MM.1S (cell line): Measurements from ENCODE around the gene CYFIP1.

ENCODE experiments used
- DNase-seq: peaks from one replicate; pipeline ENCODE4 v3.0.0-alpha.2; 2015
- H2AFZ ChIP-seq: fragments of 300-600 bp; sonication (generic); 2 replicates; pipeline ENCODE4 v1.6.0; 2016; ENCODE audit warnings: antibody characterized with exemption, low read length
- H3F3A ChIP-seq: fragments of 300-600 bp; sonication (generic); 2 replicates; pipeline ENCODE4 v1.6.1; 2016; ENCODE audit warnings: mild to moderate bottlenecking, antibody characterized with exemption, low read length, moderate library complexity, mixed read lengths; ENCODE audit not compliant: insufficient read depth
- H3K27ac ChIP-seq: fragments of 300-600 bp; sonication (generic); 2 replicates; pipeline ENCODE4 v1.5.1; 2016; ENCODE audit warnings: mild to moderate bottlenecking, low read length
- H3K27me3 ChIP-seq: fragments of 300-600 bp; sonication (generic); replicated peaks from 2 replicates; pipeline ENCODE4 v1.6.0; 2016; ENCODE audit warnings: low read length; ENCODE audit not compliant: insufficient read depth
- H3K36me3 ChIP-seq: fragments of 300-600 bp; sonication (generic); replicated peaks from 2 replicates; pipeline ENCODE4 v1.6.1; 2016; ENCODE audit warnings: mild to moderate bottlenecking, low read length, mixed read lengths; ENCODE audit not compliant: insufficient read depth
- H3K4me1 ChIP-seq: fragments of 300-600 bp; sonication (generic); 2 replicates; pipeline ENCODE4 v1.6.1; 2016; ENCODE audit warnings: low read length, mixed read lengths
- H3K4me2 ChIP-seq: fragments of 300-600 bp; sonication (generic); 2 replicates; pipeline ENCODE4 v1.6.0; 2016; ENCODE audit warnings: low read depth, low read length
- H3K4me3 ChIP-seq: fragments of 300-600 bp; sonication (generic); 2 replicates; pipeline ENCODE4 v1.5.1; 2016; ENCODE audit warnings: low read length, mixed read lengths
- H3K79me2 ChIP-seq: fragments of 300-600 bp; sonication (generic); 2 replicates; pipeline ENCODE4 v1.6.1; 2016; ENCODE audit warnings: mixed run types, low read length, mixed read lengths
- H3K9ac ChIP-seq: fragments of 300-600 bp; sonication (generic); 2 replicates; pipeline ENCODE4 v1.6.1; 2016; ENCODE audit warnings: low read length, mixed read lengths
- H3K9me2 ChIP-seq: fragments of 300-600 bp; sonication (generic); replicated peaks from 2 replicates; pipeline ENCODE4 v1.6.1; 2016; ENCODE audit warnings: mild to moderate bottlenecking, low read length, mixed read lengths; ENCODE audit not compliant: insufficient read depth
- H3K9me3 ChIP-seq: fragments of 300-600 bp; sonication (generic); replicated peaks from 2 replicates; pipeline ENCODE4 v1.6.1; 2016; ENCODE audit warnings: mild to moderate bottlenecking, low read length, mixed read lengths; ENCODE audit not compliant: insufficient read depth
- H4K20me1 ChIP-seq: fragments of 300-600 bp; sonication (generic); 2 replicates; pipeline ENCODE4 v1.6.1; 2016; ENCODE audit warnings: mild to moderate bottlenecking, low read length, moderate library complexity, mixed read lengths; ENCODE audit not compliant: insufficient read depth
- EZH2 ChIP-seq: fragments of 300-600 bp; sonication (generic); optimal IDR thresholded peaks from 2 replicates; pipeline ENCODE3; 2017; ENCODE audit warnings: low read depth, mild to moderate bottlenecking, antibody characterized with exemption, low read length, mixed read lengths
- EZH2phosphoT487 ChIP-seq: fragments of 300-600 bp; sonication (generic); IDR thresholded peaks from 2 replicates; pipeline ENCODE4 v1.6.1; 2018; ENCODE audit warnings: antibody characterized with exemption, low read length
- TF ChIP-seq, protein P1 (sequence below): fragments of 300-600 bp; sonication (generic); IDR thresholded peaks from 2 replicates; pipeline ENCODE4 v1.5.1; 2016; ENCODE audit warnings: antibody characterized with exemption, low read length, mixed read lengths

The CYFIP1 gene

GRCh38 chr15:22885120-22885519 lies 95.0 kb downstream of the CYFIP1 start:
- no peaks in the 10 kb centered on the region for H3K9me2 ChIP-seq
- no peaks in the 10 kb centered on the region for H3K27me3 ChIP-seq
- no peaks in the 10 kb centered on the region for H3K4me1 ChIP-seq
- H4K20me1 ChIP-seq: no peaks in the 10 kb centered on the region
- TF ChIP-seq, protein P1, sequence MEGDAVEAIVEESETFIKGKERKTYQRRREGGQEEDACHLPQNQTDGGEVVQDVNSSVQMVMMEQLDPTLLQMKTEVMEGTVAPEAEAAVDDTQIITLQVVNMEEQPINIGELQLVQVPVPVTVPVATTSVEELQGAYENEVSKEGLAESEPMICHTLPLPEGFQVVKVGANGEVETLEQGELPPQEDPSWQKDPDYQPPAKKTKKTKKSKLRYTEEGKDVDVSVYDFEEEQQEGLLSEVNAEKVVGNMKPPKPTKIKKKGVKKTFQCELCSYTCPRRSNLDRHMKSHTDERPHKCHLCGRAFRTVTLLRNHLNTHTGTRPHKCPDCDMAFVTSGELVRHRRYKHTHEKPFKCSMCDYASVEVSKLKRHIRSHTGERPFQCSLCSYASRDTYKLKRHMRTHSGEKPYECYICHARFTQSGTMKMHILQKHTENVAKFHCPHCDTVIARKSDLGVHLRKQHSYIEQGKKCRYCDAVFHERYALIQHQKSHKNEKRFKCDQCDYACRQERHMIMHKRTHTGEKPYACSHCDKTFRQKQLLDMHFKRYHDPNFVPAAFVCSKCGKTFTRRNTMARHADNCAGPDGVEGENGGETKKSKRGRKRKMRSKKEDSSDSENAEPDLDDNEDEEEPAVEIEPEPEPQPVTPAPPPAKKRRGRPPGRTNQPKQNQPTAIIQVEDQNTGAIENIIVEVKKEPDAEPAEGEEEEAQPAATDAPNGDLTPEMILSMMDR: no peak
- no peak for TF ChIP-seq EZH2phosphoT487
- TF ChIP-seq EZH2: no peak
- H3K9me3 ChIP-seq: no peaks in the 10 kb centered on the region
- H2AFZ ChIP-seq: no peak overlapping the region
- no peak overlapping the region for H3K27ac ChIP-seq
- H3K4me2 ChIP-seq: no peak overlapping the region
- H3K36me3 ChIP-seq: no peaks in the 10 kb centered on the region
- H3K9ac ChIP-seq: no peak overlapping the region
- no peaks in the 10 kb centered on the region for H3K79me2 ChIP-seq
- no peak for DNase-seq
- H3K4me3 ChIP-seq: no peak overlapping the region
- H3F3A ChIP-seq: no peaks in the 10 kb centered on the region

GRCh38 chr15:22884344-22884743 lies 95.8 kb downstream of the CYFIP1 start:
- no peaks in the 10 kb centered on the region for H3K4me1 ChIP-seq
- no peaks in the 10 kb centered on the region for H3K9me2 ChIP-seq

GRCh38 chr15:22883196-22883595 lies 97.0 kb downstream of the CYFIP1 start:
- Histone ChIP-seq H3K27ac (no peak overlapping the region), H3F3A (no peaks in the 10 kb centered on the region), H3K27me3 (no peaks in the 10 kb centered on the region), H3K36me3 (no peaks in the 10 kb centered on the region), H3K4me2 (no peak overlapping the region), H4K20me1 (no peaks in the 10 kb centered on the region), H3K9ac (no peak overlapping the region), H2AFZ (no peak overlapping the region), H3K79me2 (no peaks in the 10 kb centered on the region), H3K9me3 (no peaks in the 10 kb centered on the region), H3K4me1 (no peaks in the 10 kb centered on the region), H3K4me3 (no peak overlapping the region), H3K9me2 (no peaks in the 10 kb centered on the region)
- no peak for TF ChIP-seq EZH2phosphoT487
- no peak for TF ChIP-seq EZH2
- TF ChIP-seq, protein P1: no peak
- no peak for DNase-seq

More at GRCh38 chr15:22884344-22884743, 95.8 kb downstream of the CYFIP1 start:
- H3K9me3 ChIP-seq: no peaks in the 10 kb centered on the region
- H3K4me3 ChIP-seq: no peak overlapping the region
- H3F3A ChIP-seq: no peaks in the 10 kb centered on the region
- H2AFZ ChIP-seq: no peak overlapping the region
- H3K4me2 ChIP-seq: no peak overlapping the region
- H3K27ac ChIP-seq: no peak overlapping the region
- no peaks in the 10 kb centered on the region for H3K36me3 ChIP-seq
- no peaks in the 10 kb centered on the region for H3K27me3 ChIP-seq
- no peak for TF ChIP-seq EZH2
- no peak for TF ChIP-seq EZH2phosphoT487
- TF ChIP-seq, protein P1: no peak
- DNase-seq: no peak
- H3K79me2 ChIP-seq: no peaks in the 10 kb centered on the region
- no peak overlapping the region for H3K9ac ChIP-seq
- H4K20me1 ChIP-seq: no peaks in the 10 kb centered on the region
